MM.1S (cell line): ENCODE data around the gene KRT4.

ENCODE experiments used
- DNase-seq: peaks from one replicate; pipeline ENCODE4 v3.0.0-alpha.2; 2015
- H2AFZ ChIP-seq: fragments of 300-600 bp; sonication (generic); 2 replicates; pipeline ENCODE4 v1.6.0; 2016; ENCODE audit warnings: antibody characterized with exemption, low read length
- H3F3A ChIP-seq: fragments of 300-600 bp; sonication (generic); 2 replicates; pipeline ENCODE4 v1.6.1; 2016; ENCODE audit warnings: mild to moderate bottlenecking, antibody characterized with exemption, low read length, moderate library complexity, mixed read lengths; ENCODE audit not compliant: insufficient read depth
- H3K27ac ChIP-seq: fragments of 300-600 bp; sonication (generic); 2 replicates; pipeline ENCODE4 v1.5.1; 2016; ENCODE audit warnings: mild to moderate bottlenecking, low read length
- H3K27me3 ChIP-seq: fragments of 300-600 bp; sonication (generic); replicated peaks from 2 replicates; pipeline ENCODE4 v1.6.0; 2016; ENCODE audit warnings: low read length; ENCODE audit not compliant: insufficient read depth
- H3K36me3 ChIP-seq: fragments of 300-600 bp; sonication (generic); replicated peaks from 2 replicates; pipeline ENCODE4 v1.6.1; 2016; ENCODE audit warnings: mild to moderate bottlenecking, low read length, mixed read lengths; ENCODE audit not compliant: insufficient read depth
- H3K4me1 ChIP-seq: fragments of 300-600 bp; sonication (generic); 2 replicates; pipeline ENCODE4 v1.6.1; 2016; ENCODE audit warnings: low read length, mixed read lengths
- H3K4me2 ChIP-seq: fragments of 300-600 bp; sonication (generic); 2 replicates; pipeline ENCODE4 v1.6.0; 2016; ENCODE audit warnings: low read depth, low read length
- H3K4me3 ChIP-seq: fragments of 300-600 bp; sonication (generic); 2 replicates; pipeline ENCODE4 v1.5.1; 2016; ENCODE audit warnings: low read length, mixed read lengths
- H3K79me2 ChIP-seq: fragments of 300-600 bp; sonication (generic); 2 replicates; pipeline ENCODE4 v1.6.1; 2016; ENCODE audit warnings: mixed run types, low read length, mixed read lengths
- H3K9ac ChIP-seq: fragments of 300-600 bp; sonication (generic); 2 replicates; pipeline ENCODE4 v1.6.1; 2016; ENCODE audit warnings: low read length, mixed read lengths
- H3K9me2 ChIP-seq: fragments of 300-600 bp; sonication (generic); replicated peaks from 2 replicates; pipeline ENCODE4 v1.6.1; 2016; ENCODE audit warnings: mild to moderate bottlenecking, low read length, mixed read lengths; ENCODE audit not compliant: insufficient read depth
- H3K9me3 ChIP-seq: fragments of 300-600 bp; sonication (generic); replicated peaks from 2 replicates; pipeline ENCODE4 v1.6.1; 2016; ENCODE audit warnings: mild to moderate bottlenecking, low read length, mixed read lengths; ENCODE audit not compliant: insufficient read depth
- H4K20me1 ChIP-seq: fragments of 300-600 bp; sonication (generic); 2 replicates; pipeline ENCODE4 v1.6.1; 2016; ENCODE audit warnings: mild to moderate bottlenecking, low read length, moderate library complexity, mixed read lengths; ENCODE audit not compliant: insufficient read depth
- CTCF ChIP-seq: fragments of 300-600 bp; sonication (generic); IDR thresholded peaks from 2 replicates; pipeline ENCODE4 v1.5.1; 2016; ENCODE audit warnings: antibody characterized with exemption, low read length, mixed read lengths
- EZH2 ChIP-seq: fragments of 300-600 bp; sonication (generic); optimal IDR thresholded peaks from 2 replicates; pipeline ENCODE3; 2017; ENCODE audit warnings: low read depth, mild to moderate bottlenecking, antibody characterized with exemption, low read length, mixed read lengths
- EZH2phosphoT487 ChIP-seq: fragments of 300-600 bp; sonication (generic); IDR thresholded peaks from 2 replicates; pipeline ENCODE4 v1.6.1; 2018; ENCODE audit warnings: antibody characterized with exemption, low read length

Gene KRT4

DNA sequence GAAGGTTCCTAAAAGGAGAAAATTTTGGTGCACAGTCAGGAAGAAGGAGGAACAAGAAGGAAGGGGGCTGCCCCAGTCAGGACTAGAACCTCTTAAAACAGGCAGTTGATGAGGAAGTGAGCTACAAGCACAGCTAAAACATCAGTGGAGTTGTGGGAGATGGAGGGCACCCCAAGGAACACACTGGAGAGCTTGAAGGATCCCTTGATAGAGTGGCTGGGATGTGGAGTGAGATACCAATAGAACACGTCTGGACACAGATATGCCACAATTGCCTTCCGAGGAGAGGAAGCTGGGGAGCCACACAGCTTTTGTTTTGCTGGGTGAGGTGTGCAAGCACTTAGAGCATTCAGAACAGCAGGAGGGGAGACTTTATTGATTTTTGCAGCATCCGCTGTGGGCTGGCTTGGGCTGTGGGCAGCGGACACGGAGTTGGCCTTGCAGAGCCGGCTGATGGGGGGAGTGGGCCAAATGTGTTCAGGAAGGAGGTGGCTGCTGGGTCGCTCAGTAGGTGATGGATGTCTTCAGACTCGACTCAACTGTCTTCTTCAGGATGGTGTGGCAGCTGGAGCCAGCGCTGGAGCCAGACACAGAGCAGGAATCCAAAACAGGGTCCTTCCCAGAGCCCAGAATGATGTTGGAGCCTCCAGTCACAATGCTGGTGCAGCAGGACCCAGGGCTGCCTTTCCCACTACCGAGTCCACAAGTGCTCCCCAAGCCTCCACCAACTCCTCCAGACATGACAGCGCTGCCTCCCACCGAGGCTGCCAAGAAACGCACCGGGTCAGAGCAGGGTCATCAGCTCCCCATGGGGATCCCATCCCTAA is 24.9 kb upstream of the KRT4 start:
- Histone ChIP-seq H3K4me2 (no peak overlapping the region), H3K9me2 (no peaks in the 10 kb centered on the region), H3K27me3 (peaks cover 83% of the 10 kb centered on the region), H3K36me3 (no peaks in the 10 kb centered on the region), H3K27ac (no peak overlapping the region), H3K79me2 (no peaks in the 10 kb centered on the region), H3K4me3 (no peak overlapping the region), H3F3A (no peaks in the 10 kb centered on the region), H3K4me1 (no peaks in the 10 kb centered on the region), H2AFZ (no peak overlapping the region), H4K20me1 (no peaks in the 10 kb centered on the region), H3K9ac (no peak overlapping the region), H3K9me3 (no peaks in the 10 kb centered on the region)
- DNase-seq = no peak
- TF ChIP-seq EZH2phosphoT487 (no peak), CTCF (no peak), EZH2 (no peak)

GRCh38 chr12:52837781-52838608 is 24.1 kb upstream of the KRT4 start:
- H3K79me2 ChIP-seq = no peaks in the 10 kb centered on the region
- H3K9me3 ChIP-seq = no peaks in the 10 kb centered on the region
- H3K4me1 ChIP-seq = no peaks in the 10 kb centered on the region
- no peaks in the 10 kb centered on the region for H3F3A ChIP-seq
- H3K36me3 ChIP-seq = no peaks in the 10 kb centered on the region
- H3K4me2 ChIP-seq = no peak overlapping the region
- no peak for DNase-seq
- H3K9me2 ChIP-seq = no peaks in the 10 kb centered on the region
- no peak overlapping the region for H3K27ac ChIP-seq
- H4K20me1 ChIP-seq = no peaks in the 10 kb centered on the region
- TF ChIP-seq CTCF (no peak), EZH2phosphoT487 (no peak), EZH2 (no peak)
- H3K4me3 ChIP-seq = no peak overlapping the region
- H3K27me3 ChIP-seq = peaks cover 91% of the 10 kb centered on the region
- no peak overlapping the region for H3K9ac ChIP-seq
- no peak overlapping the region for H2AFZ ChIP-seq

DNA sequence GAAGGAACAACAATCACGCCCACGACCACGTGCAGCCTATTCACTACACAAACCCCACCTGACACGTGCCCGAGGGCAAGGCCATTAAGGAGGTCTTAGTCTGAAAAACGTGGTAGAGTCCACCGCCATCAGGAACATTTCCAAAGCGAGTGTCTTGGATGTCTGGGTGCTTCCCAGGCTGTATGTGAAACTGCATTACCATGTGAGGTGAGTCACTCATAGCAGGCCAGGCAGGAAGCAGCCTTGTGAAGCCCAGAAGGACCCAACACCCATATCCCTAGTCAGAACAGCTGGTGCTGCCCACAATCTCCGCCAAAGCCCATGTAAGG is 23.5 kb upstream of the KRT4 start:
- H3K27me3 ChIP-seq = peaks cover 97% of the 10 kb centered on the region
- H2AFZ ChIP-seq = no peak overlapping the region
- no peaks in the 10 kb centered on the region for H3K36me3 ChIP-seq
- no peak overlapping the region for H3K27ac ChIP-seq
- no peaks in the 10 kb centered on the region for H3K9me2 ChIP-seq
- no peak overlapping the region for H3K9ac ChIP-seq
- no peak overlapping the region for H3K4me3 ChIP-seq
- no peak overlapping the region for H3K4me2 ChIP-seq
- DNase-seq = no peak
- no peaks in the 10 kb centered on the region for H3F3A ChIP-seq
- no peaks in the 10 kb centered on the region for H3K79me2 ChIP-seq
- TF ChIP-seq CTCF = no peak
- no peak for TF ChIP-seq EZH2
- TF ChIP-seq EZH2phosphoT487 = no peak
- no peaks in the 10 kb centered on the region for H3K4me1 ChIP-seq
- no peaks in the 10 kb centered on the region for H3K9me3 ChIP-seq
- H4K20me1 ChIP-seq = no peaks in the 10 kb centered on the region
